ENCODE results near the gene RELN.

GRCh38 chr7:103887050-103887449 lies 102.4 kb downstream of the RELN start:
- no peak for TF ChIP-seq CTCF (IDR thresholded peaks at IDR 0.05; ENCODE audit: poor library complexity)
- TF ChIP-seq EZH2 (IDR thresholded peaks at IDR 0.05; ENCODE audit: borderline replicate concordance), result no peak
- no peak for TF ChIP-seq EZH2phosphoT487 (IDR thresholded peaks at IDR 0.05; ENCODE audit: low read depth, severe bottlenecking, unreplicated experiment)

All from hepatocyte (in vitro differentiated cells).